Measurements from ENCODE around the gene METTL22. TPM values are rescaled to one million over a fixed set of nuclear protein-coding genes. Genes with fewer than 3 reads are reported as not detected.

Gene METTL22
- total and polyA plus RNA-seq, 4 donors, result 6.5 to 17.9 (median 14.4) TPM

- no peak for DNase-seq (ENCODE audit: low spot score)
- Histone ChIP-seq H3K9ac (ENCODE audit: low read depth in 1 of 2, low read length in 2 of 2) (peak overlapping the region in 1 of 2 donors; percentile 10), H3K4me1 (ENCODE audit: control insufficient read depth in 4 of 4, insufficient read depth in 4 of 4, low read length in 3 of 4) (peaks cover 0 to 61% (median 46%) of the 10 kb centered on the region in 4 donors), H3K27me3 (ENCODE audit: control insufficient read depth in 4 of 4, insufficient read depth in 4 of 4, low read length in 3 of 4) (no peaks in the 10 kb centered on the region), H3K27ac (ENCODE audit: low read depth in 1 of 2, low read length in 2 of 2) (no peak overlapping the region), H3K4me3 (ENCODE audit: low read depth in 1 of 3, low read length in 3 of 3) (no peak overlapping the region), H3K9me3 (ENCODE audit: control insufficient read depth in 4 of 4, low read length in 3 of 4) (no peaks in the 10 kb centered on the region), H3K36me3 (ENCODE audit: control insufficient read depth in 4 of 4, insufficient read depth in 3 of 4, low read depth in 1 of 4, low read length in 3 of 4) (peaks cover 0 to 5% (median 1%) of the 10 kb centered on the region in 4 donors)
- TF ChIP-seq NR2F2 (IDR thresholded peaks at IDR 0.05) (no peak), JUND (IDR thresholded peaks at IDR 0.05) (no peak), MAX (IDR thresholded peaks at IDR 0.05) (no peak), TAF1 (conservative IDR thresholded peaks at IDR 0.05) (no peak), FOXA1 (IDR thresholded peaks at IDR 0.05) (no peak), ZBTB33 (IDR thresholded peaks at IDR 0.05) (no peak)
- WGBS, result 90% methylated on average over 7 of the region's 7 CpGs
Measured at GRCh38 chr16:8678068-8678927, 56.8 kb downstream of the METTL22 start.

GRCh38 chr16:8679151-8679550 is 57.7 kb downstream of the METTL22 start:
- WGBS, result 44% methylated on average over 2 of the region's 2 CpGs

GRCh38 chr16:8682551-8683259 is 61.2 kb downstream of the METTL22 start:
- WGBS, result 83% methylated on average over 9 of the region's 9 CpGs
- H3K4me1 ChIP-seq (ENCODE audit: control insufficient read depth in 4 of 4, insufficient read depth in 4 of 4, low read length in 3 of 4), result peaks cover 3 to 53% (median 30%) of the 10 kb centered on the region in 4 donors
- H3K4me3 ChIP-seq (ENCODE audit: low read depth in 1 of 3, low read length in 3 of 3), result no peak overlapping the region
- H3K27me3 ChIP-seq (ENCODE audit: control insufficient read depth in 4 of 4, insufficient read depth in 4 of 4, low read length in 3 of 4), result no peaks in the 10 kb centered on the region
- no peak overlapping the region for H3K27ac ChIP-seq (ENCODE audit: low read depth in 1 of 2, low read length in 2 of 2)
- no peaks in the 10 kb centered on the region for H3K9me3 ChIP-seq (ENCODE audit: control insufficient read depth in 4 of 4, low read length in 3 of 4)
- H3K36me3 ChIP-seq (ENCODE audit: control insufficient read depth in 4 of 4, insufficient read depth in 3 of 4, low read depth in 1 of 4, low read length in 3 of 4), result peaks cover 0 to 5% (median 2%) of the 10 kb centered on the region in 4 donors
- TF ChIP-seq TAF1 (conservative IDR thresholded peaks at IDR 0.05) (no peak), SP1 (IDR thresholded peaks at IDR 0.05) (no peak), JUND (IDR thresholded peaks at IDR 0.05) (no peak), HNF4A (conservative IDR thresholded peaks at IDR 0.05) (no peak), REST (IDR thresholded peaks at IDR 0.05) (no peak), EGR1 (IDR thresholded peaks at IDR 0.05; ENCODE audit: low read depth in 2 of 2) (no peak), HNF4G (IDR thresholded peaks at IDR 0.05) (no peak), ATF3 (IDR thresholded peaks at IDR 0.05) (no peak), GABPA (IDR thresholded peaks at IDR 0.05 in 1 of 2, conservative IDR thresholded peaks at IDR 0.05 in 1 of 2) (no peak), YY1 (IDR thresholded peaks at IDR 0.05) (no peak), NR2F2 (IDR thresholded peaks at IDR 0.05) (no peak), FOXA2 (IDR thresholded peaks at IDR 0.05) (no peak)
- H3K9ac ChIP-seq (ENCODE audit: low read depth in 1 of 2, low read length in 2 of 2), result no peak overlapping the region
- DNase-seq (ENCODE audit: low spot score), result no peak

More at GRCh38 chr16:8679151-8679550, 57.7 kb downstream of the METTL22 start:
- Histone ChIP-seq H3K9ac (ENCODE audit: low read depth in 1 of 2, low read length in 2 of 2) (peak overlapping the region in 1 of 2 donors; percentile 10), H3K4me3 (ENCODE audit: low read depth in 1 of 3, low read length in 3 of 3) (no peak overlapping the region), H3K4me1 (ENCODE audit: control insufficient read depth in 4 of 4, insufficient read depth in 4 of 4, low read length in 3 of 4) (peaks cover 0 to 62% (median 40%) of the 10 kb centered on the region in 4 donors), H3K27ac (ENCODE audit: low read depth in 1 of 2, low read length in 2 of 2) (no peak overlapping the region), H3K27me3 (ENCODE audit: control insufficient read depth in 4 of 4, insufficient read depth in 4 of 4, low read length in 3 of 4) (no peaks in the 10 kb centered on the region), H3K36me3 (ENCODE audit: control insufficient read depth in 4 of 4, insufficient read depth in 3 of 4, low read depth in 1 of 4, low read length in 3 of 4) (peaks cover 0 to 5% (median 1%) of the 10 kb centered on the region in 4 donors), H3K9me3 (ENCODE audit: control insufficient read depth in 4 of 4, low read length in 3 of 4) (no peaks in the 10 kb centered on the region)
- no peak for DNase-seq (ENCODE audit: low spot score)
- TF ChIP-seq JUND (IDR thresholded peaks at IDR 0.05) (no peak), FOXA2 (IDR thresholded peaks at IDR 0.05) (no peak), RXRA (IDR thresholded peaks at IDR 0.05) (peak in 1 of 2 donors; percentile 12), HNF4G (IDR thresholded peaks at IDR 0.05) (no peak), HNF4A (conservative IDR thresholded peaks at IDR 0.05) (no peak)

All from liver (tissue), 9 donors.